ENCODE measurements around the gene CHRM4.

CHRM4 gene

DNA sequence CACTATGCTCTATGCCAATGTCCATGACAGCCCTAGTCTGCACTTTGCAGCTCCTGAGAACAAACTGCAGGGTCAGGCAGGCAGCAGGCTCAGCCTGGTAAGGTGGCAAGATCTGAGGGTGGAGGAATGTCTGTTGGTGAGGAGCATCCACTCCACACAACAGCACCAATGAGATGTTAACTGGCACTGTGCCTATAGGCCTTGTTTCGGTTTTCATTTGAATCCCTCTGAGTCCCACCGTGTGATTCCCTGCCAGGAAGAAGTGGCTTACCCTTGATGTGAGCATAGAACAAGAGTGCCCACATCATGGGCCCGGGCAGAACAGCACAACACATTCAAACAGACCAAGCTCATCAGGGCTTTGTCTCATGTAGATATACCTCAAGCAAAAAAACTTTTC lies 44.1 kb upstream of the CHRM4 start:
- no CpG with 5 or more reads among the region's 3 CpGs for WGBS, 2 donors (ENCODE audit: extremely low coverage in 2 of 2, insufficient read length in 2 of 2, insufficient replicate concordance in 1 of 2)
- Histone ChIP-seq H3K27ac (replicated peaks; ENCODE audit: low read length) (no peak overlapping the region), H3K4me1 (ENCODE audit: control insufficient read depth in 2 of 2, insufficient read depth in 1 of 2, low read depth in 1 of 2, low read length in 2 of 2) (no peaks in the 10 kb centered on the region), H3K4me3 (ENCODE audit: low read length in 2 of 2) (peak overlapping the region in 1 of 2 donors; percentile 62), H4K91ac (ENCODE audit: low read depth, low read length, poor library complexity) (no peak overlapping the region), H2AK5ac (ENCODE audit: low read depth, low read length) (no peak overlapping the region), H3K27me3 (ENCODE audit: control insufficient read depth in 3 of 3, insufficient read depth in 3 of 3, low read depth in 1 of 3, low read length in 3 of 3) (no peaks in the 10 kb centered on the region), H2AFZ (ENCODE audit: low read length) (no peak overlapping the region), H2BK12ac (ENCODE audit: low read length) (no peak overlapping the region), H3K23ac (ENCODE audit: low read depth, low read length, poor library complexity) (no peak overlapping the region), H3K4me2 (ENCODE audit: insufficient read depth, low read length, poor library complexity, severe bottlenecking) (no peak overlapping the region), H3K36me3 (replicated peaks in 1 of 2; ENCODE audit: control insufficient read depth in 2 of 2, insufficient read depth in 2 of 2, low read length in 2 of 2) (peaks cover 19 to 56% of the 10 kb centered on the region in 2 donors), H2BK15ac (ENCODE audit: low read length) (no peak overlapping the region), H3K18ac (ENCODE audit: low read length) (no peak overlapping the region), H4K8ac (ENCODE audit: low read depth, low read length) (no peak overlapping the region), H2BK120ac (ENCODE audit: low read depth, low read length) (no peak overlapping the region), H2BK5ac (ENCODE audit: low read length) (no peak overlapping the region), H3K14ac (ENCODE audit: low read length) (no peak overlapping the region), H3K79me1 (ENCODE audit: low read depth, low read length) (no peaks in the 10 kb centered on the region), H3K9ac (ENCODE audit: low read depth, low read length, poor library complexity) (peak overlapping the region; percentile 70), H3K9me3 (replicated peaks in 1 of 2; ENCODE audit: control insufficient read depth in 2 of 2, insufficient read depth in 1 of 2, low read depth in 1 of 2, low read length in 2 of 2) (no peaks in the 10 kb centered on the region), H3K4ac (ENCODE audit: low read length) (no peak overlapping the region)
- no peak for DNase-seq (ENCODE audit: low spot score)

DNA sequence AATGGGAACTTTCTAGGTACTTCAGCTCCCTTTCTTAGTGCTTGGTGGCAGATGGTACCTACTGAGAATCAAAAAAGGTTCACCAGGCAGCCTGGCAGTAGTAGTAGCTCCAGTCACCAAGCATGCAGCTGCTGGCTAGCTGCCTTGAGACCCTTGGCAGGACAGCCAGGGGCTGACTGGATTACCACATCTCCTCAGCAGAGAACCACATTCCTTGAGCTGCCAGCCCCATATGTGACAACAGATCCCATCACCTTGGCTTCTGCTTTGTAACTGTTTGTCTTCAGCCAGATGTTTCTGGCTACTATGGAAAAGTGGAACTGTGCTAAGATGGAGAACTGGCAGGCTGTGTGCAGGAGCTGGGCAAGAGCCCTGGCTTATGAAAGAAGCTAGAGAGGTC lies 39.6 kb upstream of the CHRM4 start:
- Histone ChIP-seq H2AFZ (ENCODE audit: low read length) (no peak overlapping the region), H3K18ac (ENCODE audit: low read length) (no peak overlapping the region), H3K36me3 (replicated peaks in 1 of 2; ENCODE audit: control insufficient read depth in 2 of 2, insufficient read depth in 2 of 2, low read length in 2 of 2) (peaks cover 21 to 61% of the 10 kb centered on the region in 2 donors), H2AK5ac (ENCODE audit: low read depth, low read length) (no peak overlapping the region), H3K4me1 (ENCODE audit: control insufficient read depth in 2 of 2, insufficient read depth in 1 of 2, low read depth in 1 of 2, low read length in 2 of 2) (no peaks in the 10 kb centered on the region), H4K91ac (ENCODE audit: low read depth, low read length, poor library complexity) (no peak overlapping the region), H3K9me3 (replicated peaks in 1 of 2; ENCODE audit: control insufficient read depth in 2 of 2, insufficient read depth in 1 of 2, low read depth in 1 of 2, low read length in 2 of 2) (no peaks in the 10 kb centered on the region), H3K9ac (ENCODE audit: low read depth, low read length, poor library complexity) (no peak overlapping the region), H3K27me3 (ENCODE audit: control insufficient read depth in 3 of 3, insufficient read depth in 3 of 3, low read depth in 1 of 3, low read length in 3 of 3) (no peaks in the 10 kb centered on the region), H3K23ac (ENCODE audit: low read depth, low read length, poor library complexity) (no peak overlapping the region), H3K27ac (replicated peaks; ENCODE audit: low read length) (no peak overlapping the region), H2BK120ac (ENCODE audit: low read depth, low read length) (no peak overlapping the region), H3K4ac (ENCODE audit: low read length) (no peak overlapping the region), H2BK15ac (ENCODE audit: low read length) (no peak overlapping the region), H2BK12ac (ENCODE audit: low read length) (no peak overlapping the region), H3K4me3 (ENCODE audit: low read length in 2 of 2) (no peak overlapping the region), H3K14ac (ENCODE audit: low read length) (no peak overlapping the region), H3K79me1 (ENCODE audit: low read depth, low read length) (no peaks in the 10 kb centered on the region), H4K8ac (ENCODE audit: low read depth, low read length) (no peak overlapping the region), H3K4me2 (ENCODE audit: insufficient read depth, low read length, poor library complexity, severe bottlenecking) (no peak overlapping the region), H2BK5ac (ENCODE audit: low read length) (no peak overlapping the region)
- DNase-seq (ENCODE audit: low spot score): no peak

GRCh38 chr11:46429717-46430116 lies 38.1 kb upstream of the CHRM4 start:
- Histone ChIP-seq H3K14ac (ENCODE audit: low read length) (no peak overlapping the region), H3K27ac (replicated peaks; ENCODE audit: low read length) (no peak overlapping the region), H3K36me3 (replicated peaks in 1 of 2; ENCODE audit: control insufficient read depth in 2 of 2, insufficient read depth in 2 of 2, low read length in 2 of 2) (peaks cover 17 to 53% of the 10 kb centered on the region in 2 donors), H4K8ac (ENCODE audit: low read depth, low read length) (no peak overlapping the region), H2AFZ (ENCODE audit: low read length) (no peak overlapping the region), H3K4me2 (ENCODE audit: insufficient read depth, low read length, poor library complexity, severe bottlenecking) (no peak overlapping the region), H2AK5ac (ENCODE audit: low read depth, low read length) (no peak overlapping the region), H3K79me1 (ENCODE audit: low read depth, low read length) (no peaks in the 10 kb centered on the region), H3K9me3 (replicated peaks in 1 of 2; ENCODE audit: control insufficient read depth in 2 of 2, insufficient read depth in 1 of 2, low read depth in 1 of 2, low read length in 2 of 2) (no peaks in the 10 kb centered on the region), H2BK5ac (ENCODE audit: low read length) (no peak overlapping the region), H3K4me1 (ENCODE audit: control insufficient read depth in 2 of 2, insufficient read depth in 1 of 2, low read depth in 1 of 2, low read length in 2 of 2) (no peaks in the 10 kb centered on the region), H3K4ac (ENCODE audit: low read length) (no peak overlapping the region), H3K18ac (ENCODE audit: low read length) (no peak overlapping the region), H2BK120ac (ENCODE audit: low read depth, low read length) (no peak overlapping the region), H3K9ac (ENCODE audit: low read depth, low read length, poor library complexity) (no peak overlapping the region), H3K4me3 (ENCODE audit: low read length in 2 of 2) (no peak overlapping the region), H4K91ac (ENCODE audit: low read depth, low read length, poor library complexity) (no peak overlapping the region), H2BK12ac (ENCODE audit: low read length) (no peak overlapping the region), H2BK15ac (ENCODE audit: low read length) (no peak overlapping the region), H3K27me3 (ENCODE audit: control insufficient read depth in 3 of 3, insufficient read depth in 3 of 3, low read depth in 1 of 3, low read length in 3 of 3) (no peaks in the 10 kb centered on the region), H3K23ac (ENCODE audit: low read depth, low read length, poor library complexity) (no peak overlapping the region)
- no CpG with 5 or more reads among the region's 3 CpGs for WGBS, 2 donors (ENCODE audit: extremely low coverage in 2 of 2, insufficient read length in 2 of 2, insufficient replicate concordance in 1 of 2)
- no peak for DNase-seq (ENCODE audit: low spot score)

DNA sequence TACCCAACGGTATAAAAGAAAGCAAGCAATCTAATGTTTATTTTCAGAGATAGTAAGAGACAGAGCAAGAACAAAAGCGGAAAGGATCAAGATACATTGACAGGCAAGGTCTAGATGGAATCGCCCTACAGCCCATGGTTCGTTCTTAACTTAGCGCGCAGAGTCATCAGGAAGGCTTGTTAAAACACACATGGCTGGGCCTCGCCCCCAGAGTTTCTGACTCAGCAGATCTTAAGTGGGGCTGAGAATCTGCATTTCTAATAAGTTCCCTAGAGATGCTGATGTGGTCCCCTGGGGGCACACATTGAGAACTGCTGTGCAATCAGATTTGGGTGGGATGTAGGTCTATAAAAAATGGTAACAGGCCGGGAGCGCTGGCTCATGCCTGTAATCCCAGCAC lies 35.8 kb upstream of the CHRM4 start:
- Histone ChIP-seq H2BK12ac (ENCODE audit: low read length) (no peak overlapping the region), H3K18ac (ENCODE audit: low read length) (no peak overlapping the region), H3K27me3 (ENCODE audit: control insufficient read depth in 3 of 3, insufficient read depth in 3 of 3, low read depth in 1 of 3, low read length in 3 of 3) (no peaks in the 10 kb centered on the region), H3K36me3 (replicated peaks in 1 of 2; ENCODE audit: control insufficient read depth in 2 of 2, insufficient read depth in 2 of 2, low read length in 2 of 2) (peaks cover 8 to 36% of the 10 kb centered on the region in 2 donors), H3K9me3 (replicated peaks in 1 of 2; ENCODE audit: control insufficient read depth in 2 of 2, insufficient read depth in 1 of 2, low read depth in 1 of 2, low read length in 2 of 2) (no peaks in the 10 kb centered on the region), H4K8ac (ENCODE audit: low read depth, low read length) (no peak overlapping the region), H3K9ac (ENCODE audit: low read depth, low read length, poor library complexity) (peak overlapping the region; percentile 50), H3K27ac (replicated peaks; ENCODE audit: low read length) (no peak overlapping the region), H2BK120ac (ENCODE audit: low read depth, low read length) (no peak overlapping the region), H4K91ac (ENCODE audit: low read depth, low read length, poor library complexity) (no peak overlapping the region), H2BK15ac (ENCODE audit: low read length) (no peak overlapping the region), H3K14ac (ENCODE audit: low read length) (no peak overlapping the region), H2AK5ac (ENCODE audit: low read depth, low read length) (no peak overlapping the region), H3K79me1 (ENCODE audit: low read depth, low read length) (no peaks in the 10 kb centered on the region), H3K4me2 (ENCODE audit: insufficient read depth, low read length, poor library complexity, severe bottlenecking) (no peak overlapping the region), H3K4me1 (ENCODE audit: control insufficient read depth in 2 of 2, insufficient read depth in 1 of 2, low read depth in 1 of 2, low read length in 2 of 2) (no peaks in the 10 kb centered on the region), H2AFZ (ENCODE audit: low read length) (no peak overlapping the region), H2BK5ac (ENCODE audit: low read length) (no peak overlapping the region), H3K23ac (ENCODE audit: low read depth, low read length, poor library complexity) (no peak overlapping the region), H3K4me3 (ENCODE audit: low read length in 2 of 2) (no peak overlapping the region), H3K4ac (ENCODE audit: low read length) (no peak overlapping the region)
- no peak for DNase-seq (ENCODE audit: low spot score)
- no CpG with 5 or more reads among the region's 9 CpGs for WGBS, 2 donors (ENCODE audit: extremely low coverage in 2 of 2, insufficient read length in 2 of 2, insufficient replicate concordance in 1 of 2)

Measured in neuronal stem cell (in vitro differentiated cells).